CD4-positive, alpha-beta T cell (primary cell): ENCODE measurements around the gene POC1B. TPM values are rescaled to one million over a fixed set of nuclear protein-coding genes. Genes with fewer than 3 reads are reported as not detected.

Experiments
- ATAC-seq: fragments of 200-7000 bp; cut with Tn5 transposase; one replicate; pipeline ENCODE4 v1.10.0; 2022; ENCODE audit warnings: mild to moderate bottlenecking; ENCODE audit not compliant: poor library complexity
- CTCF ChIA-PET: fragments of 350-600 bp; sonication (Branson Sonifier 250); formaldehyde crosslinking; loops from one replicate; lab custom pipeline; 2021; ENCODE audit warnings: antibody characterized with exemption, inconsistent platforms; lab: Charles Lee
- POLR2A ChIA-PET: fragments of 350-600 bp; sonication (Branson Sonifier 250); formaldehyde crosslinking; loops from one replicate; lab custom pipeline; 2021; ENCODE audit warnings: antibody characterized with exemption, inconsistent platforms; lab: Charles Lee
- DNase-seq, 14 experiments: peaks; one replicate each; pipeline ENCODE4 v3.0.0-alpha.2; 2013 to 2020; ENCODE audit warnings: mixed read lengths in 2 of 14
- H3K27ac ChIP-seq, 2 donors: one replicate each; pipeline versions ENCODE4 v1.5.1 to v1.7.0; 2013; ENCODE audit warnings: low read length in 2 of 2, low read depth in 1 of 2, mild to moderate bottlenecking in 1 of 2
- H3K27me3 ChIP-seq, 2 experiments: 1 replicate in 1 of 2; 2 replicates in 1 of 2; pipeline versions ENCODE4 v1.6.1 to v1.7.0; 2013; ENCODE audit warnings: low read length in 2 of 2, control low read depth in 1 of 2, mild to moderate bottlenecking in 1 of 2, moderate library complexity in 1 of 2; ENCODE audit not compliant: insufficient read depth in 2 of 2, control insufficient read depth in 1 of 2
- H3K36me3 ChIP-seq: one replicate; pipeline ENCODE4 v1.6.1; 2013; ENCODE audit warnings: low read length, control low read depth; ENCODE audit not compliant: insufficient read depth
- H3K4me1 ChIP-seq: one replicate; pipeline ENCODE4 v1.6.1; 2013; ENCODE audit warnings: low read length, control low read depth; ENCODE audit not compliant: insufficient read depth
- H3K4me3 ChIP-seq: one replicate; pipeline ENCODE4 v1.5.1; 2013; ENCODE audit warnings: mild to moderate bottlenecking, low read length, moderate library complexity
- H3K9me3 ChIP-seq, 2 experiments: 1 replicate in 1 of 2; 2 replicates in 1 of 2; pipeline versions ENCODE4 v1.6.1 to v1.7.0; 2013; ENCODE audit warnings: low read length in 2 of 2, mild to moderate bottlenecking in 2 of 2, control low read depth in 1 of 2, moderate library complexity in 1 of 2; ENCODE audit not compliant: control insufficient read depth in 1 of 2, insufficient read depth in 1 of 2
- H3K27ac Mint-ChIP-seq: one replicate; pipeline ENCODE4 v1.8.0; 2020; ENCODE audit warnings: mixed read lengths
- H3K27me3 Mint-ChIP-seq: one replicate; pipeline ENCODE4 v1.8.0; 2021; ENCODE audit warnings: mixed read lengths
- H3K36me3 Mint-ChIP-seq: one replicate; pipeline ENCODE4 v1.8.0; 2021; ENCODE audit warnings: low read depth, mixed read lengths
- H3K4me1 Mint-ChIP-seq: one replicate; pipeline ENCODE4 v1.8.0; 2021; ENCODE audit warnings: low read depth, mixed read lengths
- H3K4me3 Mint-ChIP-seq: one replicate; pipeline ENCODE4 v1.8.0; 2020; ENCODE audit warnings: mild to moderate bottlenecking, mixed read lengths
- H3K9me3 Mint-ChIP-seq: one replicate; pipeline ENCODE4 v1.8.0; 2020; ENCODE audit warnings: mixed read lengths
- CTCF ChIP-seq: fragments of 200-600 bp; IDR thresholded peaks from one replicate; pipeline ENCODE4 v1.8.0; 2022; ENCODE audit warnings: antibody characterized with exemption, mild to moderate bottlenecking
- intact Hi-C, 2 experiments: fragments of 100-400 bp; cut with DNase I in 1 of 2; cut with micrococcal nuclease in 1 of 2; formaldehyde crosslinking; loops; one replicate each; pipeline versions ENCODE4 v1.15.1 to v1.9.0; 2023 to 2025; cut with DNase I, micrococcal nuclease
- total RNA-seq, 174 experiments: library from RNA in 2 of 174; stranded (reverse) in 2 of 174; gene quantifications; one replicate each; pipeline ENCODE4 v1.2.3 and lab custom pipeline; 2021 to 2026

POC1B gene
- total RNA-seq, 2 experiments from 2014 or later = 14.9 to 16.2 TPM

- Histone ChIP-seq H3K27ac (no peak overlapping the region), H3K9me3 (no peaks in the 10 kb centered on the region), H3K4me3 (no peak overlapping the region), H3K36me3 (no peaks in the 10 kb centered on the region), H3K4me1 (peaks cover 5% of the 10 kb centered on the region), H3K27me3 (no peaks in the 10 kb centered on the region)
- ATAC-seq (no peak), DNase-seq (no peak)
- H3K9me3 Mint-ChIP-seq = no peaks in the 10 kb centered on the region
- TF ChIP-seq CTCF = no peak
- no peak overlapping the region for H3K27ac Mint-ChIP-seq
- intact Hi-C loops = no loop called here
- H3K27me3 Mint-ChIP-seq = no peaks in the 10 kb centered on the region
- no peaks in the 10 kb centered on the region for H3K36me3 Mint-ChIP-seq
- H3K4me3 Mint-ChIP-seq = no peak overlapping the region
- ChIA-PET POLR2A (no interaction called here), CTCF (interaction anchor here (0.6 kb wide), 2 partner anchors 430 to 1073 kb away, joined by 3 read pairs; no protein-coding TSS in a partner anchor)
- peaks cover 6% of the 10 kb centered on the region for H3K4me1 Mint-ChIP-seq
These were observed 151.9 kb downstream of the POC1B start for GRCh38 chr12:89373763-89374572.

- no peaks in the 10 kb centered on the region for H3K9me3 ChIP-seq
- no peak for TF ChIP-seq CTCF
- H3K4me3 ChIP-seq = no peak overlapping the region
- no peak overlapping the region for H3K27ac ChIP-seq
- no peak for DNase-seq
- POLR2A ChIA-PET = interaction anchor here (1.0 kb wide), 1 partner anchor 21 kb away, joined by 6 read pairs; the partner anchor contains the start of gene DUSP6
- Mint-ChIP-seq H3K27ac (no peak overlapping the region), H3K4me1 (peaks cover 6% of the 10 kb centered on the region), H3K4me3 (no peak overlapping the region), H3K27me3 (no peaks in the 10 kb centered on the region), H3K9me3 (no peaks in the 10 kb centered on the region), H3K36me3 (no peaks in the 10 kb centered on the region)
- CTCF ChIA-PET = no interaction called here
- no peaks in the 10 kb centered on the region for H3K27me3 ChIP-seq
- no peak for ATAC-seq
- H3K4me1 ChIP-seq = peaks cover 5% of the 10 kb centered on the region
- H3K36me3 ChIP-seq = no peaks in the 10 kb centered on the region
- intact Hi-C loops = no loop called here
These were observed 153.1 kb downstream of the POC1B start for GRCh38 chr12:89372584-89373370.

- no peaks in the 10 kb centered on the region for H3K9me3 ChIP-seq
- no peaks in the 10 kb centered on the region for H3K36me3 ChIP-seq
- H3K4me3 ChIP-seq = no peak overlapping the region
- DNase-seq = no peak
- H3K4me1 ChIP-seq = peaks cover 4% of the 10 kb centered on the region
- ATAC-seq = no peak
- H3K27ac Mint-ChIP-seq = no peak overlapping the region
- H3K27me3 Mint-ChIP-seq = no peaks in the 10 kb centered on the region
- POLR2A ChIA-PET = no interaction called here
- intact Hi-C loops = no loop called here
- CTCF ChIA-PET = no interaction called here
- TF ChIP-seq CTCF = no peak
- no peaks in the 10 kb centered on the region for H3K36me3 Mint-ChIP-seq
- H3K4me3 Mint-ChIP-seq = no peak overlapping the region
- no peaks in the 10 kb centered on the region for H3K27me3 ChIP-seq
- no peaks in the 10 kb centered on the region for H3K9me3 Mint-ChIP-seq
- H3K4me1 Mint-ChIP-seq = peaks cover 2% of the 10 kb centered on the region
- H3K27ac ChIP-seq = no peak overlapping the region
These were observed 155.0 kb downstream of the POC1B start for GRCh38 chr12:89370850-89371249.
